Measurements from ENCODE around the gene DSG2. TPM values are rescaled to one million over a fixed set of nuclear protein-coding genes. Genes with fewer than 3 reads are reported as not detected.

DSG2 gene
- total and polyA plus RNA-seq, 8 donors = 6.1 to 130 (median 17.1) TPM

GRCh38 chr18:31554776-31555175 is 56.8 kb downstream of the DSG2 start:
- Histone ChIP-seq H3K4me1 (peaks cover 0 to 12% (median 1%) of the 10 kb centered on the region in 4 donors), H3K27me3 (peaks cover 0 to 8% (median 0%) of the 10 kb centered on the region in 3 donors), H3K4me3 (no peak overlapping the region), H3K9me3 (no peaks in the 10 kb centered on the region), H3K36me3 (no peaks in the 10 kb centered on the region), H3K27ac (no peak overlapping the region)
- WGBS, 5 donors = 37 to 66% (median 52%) methylated on average over 5 of the region's 5 CpGs
- intact Hi-C loops (cut with DNase I; ENCODE audit: low total_unique reads) = loop anchor here (5.0 kb wide), 2 partner anchors 168 to 263 kb away; no protein-coding TSS in a partner anchor
- TF ChIP-seq POLR2A (IDR thresholded peaks at IDR 0.05) (no peak), EP300 (IDR thresholded peaks at IDR 0.05) (no peak), CTCF (IDR thresholded peaks at IDR 0.05) (no peak), POLR2AphosphoS5 (IDR thresholded peaks at IDR 0.05) (no peak)
- DNase-seq = no peak

- H3K9me3 ChIP-seq = no peaks in the 10 kb centered on the region
- peak in 1 of 2 donors; percentile 88 for DNase-seq
These were observed 58.2 kb downstream of the DSG2 start for GRCh38 chr18:31555971-31556747.

GRCh38 chr18:31557446-31557845 is 59.5 kb downstream of the DSG2 start:
- Histone ChIP-seq H3K4me3 (no peak overlapping the region), H3K27me3 (peaks cover 0 to 8% (median 0%) of the 10 kb centered on the region in 3 donors), H3K27ac (no peak overlapping the region), H3K4me1 (peaks cover 0 to 7% (median 1%) of the 10 kb centered on the region in 4 donors), H3K9me3 (no peaks in the 10 kb centered on the region), H3K36me3 (no peaks in the 10 kb centered on the region)
- intact Hi-C loops (cut with DNase I; ENCODE audit: low total_unique reads) = loop anchor here (5.0 kb wide), 2 partner anchors 165 to 260 kb away; no protein-coding TSS in a partner anchor
- no peak for DNase-seq
- TF ChIP-seq CTCF (IDR thresholded peaks at IDR 0.05) (no peak), EP300 (IDR thresholded peaks at IDR 0.05) (no peak), POLR2A (IDR thresholded peaks at IDR 0.05) (no peak), POLR2AphosphoS5 (IDR thresholded peaks at IDR 0.05) (no peak)
- 91 to 98% (median 97%) methylated on average over 3 of the region's 3 CpGs for WGBS, 5 donors

More at GRCh38 chr18:31555971-31556747, 58.2 kb downstream of the DSG2 start:
- H3K4me1 ChIP-seq = peaks cover 0 to 12% (median 1%) of the 10 kb centered on the region in 4 donors
- TF ChIP-seq POLR2A (IDR thresholded peaks at IDR 0.05) = no peak
- TF ChIP-seq CTCF (IDR thresholded peaks at IDR 0.05) = peak in 5 of 7 experiments; percentile 66 to 92 (median 79)
- H3K27ac ChIP-seq = no peak overlapping the region
- H3K4me3 ChIP-seq = no peak overlapping the region
- H3K36me3 ChIP-seq = no peaks in the 10 kb centered on the region
- peaks cover 0 to 8% (median 0%) of the 10 kb centered on the region in 3 donors for H3K27me3 ChIP-seq
- 6 to 14% (median 8%) methylated on average over 7 of the region's 7 CpGs for WGBS, 5 donors
- intact Hi-C loops (cut with DNase I; ENCODE audit: low total_unique reads) = loop anchor here (5.0 kb wide), 2 partner anchors 166 to 261 kb away; no protein-coding TSS in a partner anchor

- 73 to 86% (median 73%) methylated on average over 9 of the region's 9 CpGs for WGBS, 5 donors
- no peak for DNase-seq
- Histone ChIP-seq H3K4me3 (no peak overlapping the region), H3K36me3 (no peaks in the 10 kb centered on the region), H3K27ac (no peak overlapping the region), H3K27me3 (peaks cover 0 to 8% (median 0%) of the 10 kb centered on the region in 3 donors), H3K9me3 (no peaks in the 10 kb centered on the region), H3K4me1 (peaks cover 0 to 8% (median 4%) of the 10 kb centered on the region in 4 donors)
- intact Hi-C loops (cut with DNase I; ENCODE audit: low total_unique reads) = loop anchor here (5.0 kb wide), 2 partner anchors 164 to 259 kb away; no protein-coding TSS in a partner anchor
- TF ChIP-seq EP300 (IDR thresholded peaks at IDR 0.05) (no peak), POLR2AphosphoS5 (IDR thresholded peaks at IDR 0.05) (no peak), POLR2A (IDR thresholded peaks at IDR 0.05) (no peak), CTCF (IDR thresholded peaks at IDR 0.05) (no peak)
These were observed 60.6 kb downstream of the DSG2 start for GRCh38 chr18:31558567-31558966.
